Brain microvascular endothelial cell (primary cell): Measurements from ENCODE around the gene GPR35.
A peak's percentile ranks its signal among the peaks of the same experiment; 100 is the strongest.

Source experiments
- DNase-seq: peaks from one replicate; pipeline ENCODE4 v3.0.0-alpha.2; 2020
- H3K27ac ChIP-seq: fragments of 250-450 bp; sonication (Bioruptor Pico); 2 replicates; pipeline ENCODE4 v1.5.1; 2020; ENCODE audit warnings: mild to moderate bottlenecking, moderate library complexity
- H3K27me3 ChIP-seq: fragments of 250-450 bp; sonication (Bioruptor Pico); replicated peaks from 2 replicates; pipeline ENCODE4 v1.5.1; 2020; ENCODE audit warnings: mild to moderate bottlenecking
- H3K36me3 ChIP-seq: fragments of 250-450 bp; sonication (Bioruptor Pico); replicated peaks from 2 replicates; pipeline ENCODE4 v1.5.1; 2020; ENCODE audit warnings: mild to moderate bottlenecking
- H3K4me3 ChIP-seq: 2 replicates; pipeline ENCODE4 v1.5.1; 2011; ENCODE audit warnings: low read depth, mild to moderate bottlenecking, control low read depth, low read length, moderate library complexity
- CTCF ChIP-seq: IDR thresholded peaks from 2 replicates; pipeline ENCODE4 v1.5.1; 2011; ENCODE audit warnings: low read depth, mild to moderate bottlenecking, moderate library complexity, low read length, control low read depth, inconsistent platforms; ENCODE audit errors: missing control alignments
- in situ Hi-C: cut with HindIII; loops from 2 replicates; pipeline ENCODE4 v1.10.0; 2017; ENCODE audit warnings: low sequenced_read_pairs, low pct_ligation_motif_present

Gene GPR35

GRCh38 chr2:240663546-240664190 lies 38.4 kb downstream of the GPR35 start:
- no peak for DNase-seq
- peak; percentile 34 for TF ChIP-seq CTCF
- Histone ChIP-seq H3K4me3 (no peak overlapping the region), H3K27me3 (peaks cover 2% of the 10 kb centered on the region), H3K27ac (no peak overlapping the region), H3K36me3 (no peaks in the 10 kb centered on the region)
- in situ Hi-C loops: no loop called here

DNA sequence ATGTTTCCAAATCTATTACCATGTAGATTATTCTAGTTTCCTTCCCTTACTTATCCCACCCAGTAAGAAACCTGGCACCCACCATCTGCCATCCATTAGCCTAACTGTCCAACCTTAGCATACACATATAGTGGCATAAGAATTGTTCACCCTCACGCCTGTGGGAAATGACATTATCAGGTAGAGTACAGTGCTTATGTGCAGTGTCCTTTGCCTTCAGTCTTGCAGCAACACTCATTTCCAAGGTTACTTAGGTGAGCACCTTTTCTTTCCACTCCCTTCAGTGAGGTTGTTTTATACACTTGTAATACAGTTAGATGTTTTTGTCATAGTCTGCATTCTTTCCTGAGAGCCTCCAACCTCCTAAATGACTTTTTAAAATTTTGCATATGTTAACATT lies 39.3 kb downstream of the GPR35 start:
- TF ChIP-seq CTCF: no peak
- no peak overlapping the region for H3K4me3 ChIP-seq
- H3K36me3 ChIP-seq: no peaks in the 10 kb centered on the region
- in situ Hi-C loops: no loop called here
- no peak for DNase-seq
- H3K27ac ChIP-seq: no peak overlapping the region
- H3K27me3 ChIP-seq: peaks cover 2% of the 10 kb centered on the region

DNA sequence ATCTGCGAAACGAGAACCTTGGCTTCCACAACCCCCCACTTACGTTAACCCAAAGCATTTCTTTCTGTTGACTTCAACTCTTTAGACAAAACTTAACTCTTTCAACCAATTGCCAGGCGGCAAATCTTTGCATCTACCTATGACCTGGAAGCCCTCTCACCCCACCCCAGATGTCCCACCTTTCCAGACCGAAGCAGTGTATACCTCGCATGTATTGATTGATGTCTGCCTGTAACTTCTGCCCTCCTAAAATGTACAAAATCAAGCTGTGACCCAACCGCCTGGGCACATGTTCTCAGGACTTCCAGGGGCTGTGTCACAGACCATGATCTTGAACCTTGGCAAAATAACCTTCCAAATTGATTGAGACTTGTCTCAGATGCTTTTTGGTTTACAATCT lies 45.1 kb downstream of the GPR35 start:
- DNase-seq: no peak
- Histone ChIP-seq H3K27me3 (peaks cover 17% of the 10 kb centered on the region), H3K27ac (no peak overlapping the region), H3K36me3 (no peaks in the 10 kb centered on the region), H3K4me3 (no peak overlapping the region)
- in situ Hi-C loops: no loop called here
- no peak for TF ChIP-seq CTCF

DNA sequence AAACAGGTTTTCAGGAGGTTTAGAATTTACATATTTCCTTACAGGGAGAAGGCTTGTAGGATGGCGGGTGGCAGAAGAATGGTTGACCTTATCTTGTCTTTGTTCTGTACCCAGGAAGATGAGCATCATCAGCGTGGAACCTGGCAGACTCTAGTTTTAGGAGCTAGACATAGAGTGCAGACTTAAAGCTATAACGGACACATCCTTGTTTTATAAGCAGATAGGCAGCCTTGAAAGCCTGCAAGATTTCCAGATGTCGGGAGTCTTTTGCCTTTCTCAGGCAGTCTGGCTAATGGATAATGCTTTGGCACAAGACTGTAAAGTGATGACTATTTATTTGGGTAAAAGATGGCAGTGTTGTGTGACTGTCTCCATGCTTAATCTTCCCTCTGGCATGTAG lies 45.7 kb downstream of the GPR35 start:
- no peak for TF ChIP-seq CTCF
- H3K36me3 ChIP-seq: no peaks in the 10 kb centered on the region
- no peak overlapping the region for H3K27ac ChIP-seq
- no peak overlapping the region for H3K4me3 ChIP-seq
- in situ Hi-C loops: no loop called here
- H3K27me3 ChIP-seq: peaks cover 17% of the 10 kb centered on the region
- no peak for DNase-seq

GRCh38 chr2:240672076-240672700 lies 46.9 kb downstream of the GPR35 start:
- no peak for TF ChIP-seq CTCF
- Histone ChIP-seq H3K27me3 (peaks cover 17% of the 10 kb centered on the region), H3K36me3 (no peaks in the 10 kb centered on the region), H3K4me3 (no peak overlapping the region), H3K27ac (no peak overlapping the region)
- DNase-seq: no peak
- in situ Hi-C loops: no loop called here
